WTC11 (cell line): ENCODE data around the gene PCSK7. TPM values are rescaled to one million over a fixed set of nuclear protein-coding genes. Genes with fewer than 3 reads are reported as not detected.

Experiments used
- ATAC-seq: fragments of 200-7000 bp; cut with Tn5 transposase; 2 replicates; pipeline ENCODE4 v1.10.0; 2021; ENCODE audit warnings: mild to moderate bottlenecking, moderate library complexity
- CTCF ChIA-PET: fragments of 300-600 bp; sonication (Branson Sonifier 250); formaldehyde crosslinking; loops from one replicate; lab custom pipeline; 2021; ENCODE audit warnings: antibody characterized with exemption; lab: Charles Lee
- POLR2A ChIA-PET: fragments of 350-600 bp; sonication (Branson Sonifier 250); formaldehyde crosslinking; loops from one replicate; lab custom pipeline; 2021; ENCODE audit warnings: antibody characterized with exemption; lab: Charles Lee
- DNase-seq: peaks from one replicate; pipeline ENCODE4 v3.0.0; 2021; ENCODE audit warnings: low spot score
- H3K27ac Mint-ChIP-seq: 2 replicates; pipeline ENCODE4 v1.8.0; 2021; ENCODE audit warnings: mixed read lengths
- H3K27me3 Mint-ChIP-seq: 2 replicates; pipeline ENCODE4 v1.8.0; 2021; ENCODE audit warnings: low read depth, mild to moderate bottlenecking, moderate library complexity, mixed read lengths
- H3K36me3 Mint-ChIP-seq: 2 replicates; pipeline ENCODE4 v1.8.0; 2021; ENCODE audit warnings: mixed read lengths
- H3K4me1 Mint-ChIP-seq: 2 replicates; pipeline ENCODE4 v1.8.0; 2022; ENCODE audit warnings: mixed read lengths
- H3K4me3 Mint-ChIP-seq: 2 replicates; pipeline ENCODE4 v1.8.0; 2021; ENCODE audit warnings: mild to moderate bottlenecking, moderate library complexity, mixed read lengths
- H3K9me3 Mint-ChIP-seq: 2 replicates; pipeline ENCODE4 v1.8.0; 2021; ENCODE audit warnings: mixed read lengths
- ATF6 ChIP-seq: sonication (generic); formaldehyde crosslinking; IDR thresholded peaks from 2 replicates; pipeline ENCODE4 v1.8.1; 2023; ENCODE audit warnings: mild to moderate bottlenecking, missing genetic modification reagents
- CBFB ChIP-seq: sonication (generic); formaldehyde crosslinking; IDR thresholded peaks from 2 replicates; pipeline ENCODE4 v1.8.1; 2022; ENCODE audit warnings: mild to moderate bottlenecking, low read depth, missing genetic modification reagents
- CREM ChIP-seq: sonication (generic); formaldehyde crosslinking; IDR thresholded peaks from 2 replicates; pipeline ENCODE4 v1.8.1; 2022; ENCODE audit warnings: mild to moderate bottlenecking, missing genetic modification reagents, moderate library complexity
- ESRRA ChIP-seq: sonication (generic); formaldehyde crosslinking; IDR thresholded peaks from 2 replicates; pipeline ENCODE4 v1.8.1; 2022; ENCODE audit warnings: mild to moderate bottlenecking, missing genetic modification reagents, borderline replicate concordance
- FOXK1 ChIP-seq: sonication (generic); formaldehyde crosslinking; IDR thresholded peaks from 2 replicates; pipeline ENCODE4 v1.8.0; 2022; ENCODE audit warnings: mild to moderate bottlenecking, moderate library complexity, missing genetic modification reagents
- IRF2 ChIP-seq: sonication (generic); formaldehyde crosslinking; IDR thresholded peaks from 2 replicates; pipeline ENCODE4 v1.8.0; 2022; ENCODE audit warnings: low read depth, missing genetic modification reagents, borderline replicate concordance
- MLX ChIP-seq: sonication (generic); formaldehyde crosslinking; IDR thresholded peaks from 2 replicates; pipeline ENCODE4 v1.8.1; 2023; ENCODE audit warnings: mild to moderate bottlenecking, missing genetic modification reagents, moderate library complexity
- NR2C2 ChIP-seq: sonication (generic); formaldehyde crosslinking; IDR thresholded peaks from 2 replicates; pipeline ENCODE4 v1.8.0; 2022; ENCODE audit warnings: mild to moderate bottlenecking, missing genetic modification reagents
- ZNF416 ChIP-seq: fragments of 250-450 bp; sonication (Bioruptor Pico); IDR thresholded peaks from 2 replicates; pipeline ENCODE4 v1.9.0; 2021; ENCODE audit warnings: mild to moderate bottlenecking, inconsistent platforms
- ZNF425 ChIP-seq: fragments of 250-450 bp; sonication (Bioruptor Pico); conservative IDR thresholded peaks from 2 replicates; pipeline ENCODE4 v1.9.0; 2021; ENCODE audit warnings: mild to moderate bottlenecking
- total RNA-seq: library from RNA; stranded (reverse); gene quantifications from 3 replicates; pipeline ENCODE4 v1.2.3, GENCODE V29; 2021
- TF ChIP-seq, protein P1 (sequence below): sonication (generic); formaldehyde crosslinking; conservative IDR thresholded peaks from 2 replicates; pipeline ENCODE4 v1.8.1; 2022; ENCODE audit warnings: mild to moderate bottlenecking, missing genetic modification reagents
- TF ChIP-seq, protein P2 (sequence below): sonication (generic); formaldehyde crosslinking; IDR thresholded peaks from 2 replicates; pipeline ENCODE4 v1.8.1; 2023; ENCODE audit warnings: mild to moderate bottlenecking, missing genetic modification reagents, borderline replicate concordance

PCSK7 gene
- total RNA-seq, 1 experiment from 2014 or later = 48.9 TPM

GRCh38 chr11:117219001-117219400 lies 12.9 kb downstream of the PCSK7 start:
- POLR2A ChIA-PET = no interaction called here
- peaks cover 14% of the 10 kb centered on the region for H3K36me3 Mint-ChIP-seq
- TF ChIP-seq, protein P1, sequence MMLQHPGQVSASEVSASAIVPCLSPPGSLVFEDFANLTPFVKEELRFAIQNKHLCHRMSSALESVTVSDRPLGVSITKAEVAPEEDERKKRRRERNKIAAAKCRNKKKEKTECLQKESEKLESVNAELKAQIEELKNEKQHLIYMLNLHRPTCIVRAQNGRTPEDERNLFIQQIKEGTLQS (CRISPR knock-in tag) = no peak
- TF ChIP-seq CREM (CRISPR knock-in tag) = no peak
- no peak for TF ChIP-seq IRF2 (CRISPR knock-in tag)
- no peak for ATAC-seq
- H3K9me3 Mint-ChIP-seq = no peaks in the 10 kb centered on the region
- peaks cover 3% of the 10 kb centered on the region; the same call in 1 of the 2 replicates for H3K4me1 Mint-ChIP-seq
- no peak overlapping the region for H3K4me3 Mint-ChIP-seq
- no peaks in the 10 kb centered on the region for H3K27me3 Mint-ChIP-seq
- DNase-seq = no peak
- H3K27ac Mint-ChIP-seq = no peak overlapping the region
- CTCF ChIA-PET = no interaction called here

- TF ChIP-seq NR2C2 (no peak), FOXK1 (CRISPR knock-in tag) (no peak), IRF2 (CRISPR knock-in tag) (no peak), ESRRA (CRISPR knock-in tag) (no peak), CBFB (no peak), ZNF425 (CRISPR knock-in tag) (no peak), MLX (CRISPR knock-in tag) (no peak), ZNF416 (no peak), ATF6 (CRISPR knock-in tag) (no peak)
- TF ChIP-seq, protein P2, sequence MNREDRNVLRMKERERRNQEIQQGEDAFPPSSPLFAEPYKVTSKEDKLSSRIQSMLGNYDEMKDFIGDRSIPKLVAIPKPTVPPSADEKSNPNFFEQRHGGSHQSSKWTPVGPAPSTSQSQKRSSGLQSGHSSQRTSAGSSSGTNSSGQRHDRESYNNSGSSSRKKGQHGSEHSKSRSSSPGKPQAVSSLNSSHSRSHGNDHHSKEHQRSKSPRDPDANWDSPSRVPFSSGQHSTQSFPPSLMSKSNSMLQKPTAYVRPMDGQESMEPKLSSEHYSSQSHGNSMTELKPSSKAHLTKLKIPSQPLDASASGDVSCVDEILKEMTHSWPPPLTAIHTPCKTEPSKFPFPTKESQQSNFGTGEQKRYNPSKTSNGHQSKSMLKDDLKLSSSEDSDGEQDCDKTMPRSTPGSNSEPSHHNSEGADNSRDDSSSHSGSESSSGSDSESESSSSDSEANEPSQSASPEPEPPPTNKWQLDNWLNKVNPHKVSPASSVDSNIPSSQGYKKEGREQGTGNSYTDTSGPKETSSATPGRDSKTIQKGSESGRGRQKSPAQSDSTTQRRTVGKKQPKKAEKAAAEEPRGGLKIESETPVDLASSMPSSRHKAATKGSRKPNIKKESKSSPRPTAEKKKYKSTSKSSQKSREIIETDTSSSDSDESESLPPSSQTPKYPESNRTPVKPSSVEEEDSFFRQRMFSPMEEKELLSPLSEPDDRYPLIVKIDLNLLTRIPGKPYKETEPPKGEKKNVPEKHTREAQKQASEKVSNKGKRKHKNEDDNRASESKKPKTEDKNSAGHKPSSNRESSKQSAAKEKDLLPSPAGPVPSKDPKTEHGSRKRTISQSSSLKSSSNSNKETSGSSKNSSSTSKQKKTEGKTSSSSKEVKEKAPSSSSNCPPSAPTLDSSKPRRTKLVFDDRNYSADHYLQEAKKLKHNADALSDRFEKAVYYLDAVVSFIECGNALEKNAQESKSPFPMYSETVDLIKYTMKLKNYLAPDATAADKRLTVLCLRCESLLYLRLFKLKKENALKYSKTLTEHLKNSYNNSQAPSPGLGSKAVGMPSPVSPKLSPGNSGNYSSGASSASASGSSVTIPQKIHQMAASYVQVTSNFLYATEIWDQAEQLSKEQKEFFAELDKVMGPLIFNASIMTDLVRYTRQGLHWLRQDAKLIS (CRISPR knock-in tag) = no peak
- no peak for ATAC-seq
- H3K36me3 Mint-ChIP-seq = peaks cover 14% of the 10 kb centered on the region
Observed at GRCh38 chr11:117218133-117218915, 13.5 kb downstream of the PCSK7 start.

More at GRCh38 chr11:117218133-117218915, 13.5 kb downstream of the PCSK7 start:
- H3K4me3 Mint-ChIP-seq = no peak overlapping the region
- H3K27me3 Mint-ChIP-seq = no peaks in the 10 kb centered on the region
- peaks cover 3% of the 10 kb centered on the region; the same call in 1 of the 2 replicates for H3K4me1 Mint-ChIP-seq
- H3K27ac Mint-ChIP-seq = no peak overlapping the region
- no peak for DNase-seq
- no peaks in the 10 kb centered on the region for H3K9me3 Mint-ChIP-seq
- CTCF ChIA-PET = no interaction called here
- POLR2A ChIA-PET = no interaction called here
